Omental fat pad (tissue), 4 donors: ENCODE results near the gene GPS1. TPM values are rescaled to one million over a fixed set of nuclear protein-coding genes. Genes with fewer than 3 reads are reported as not detected.

Experiments used
- ATAC-seq: fragments of 150-250 bp; one replicate; pipeline ENCODE4 v1.9.1; 2016; ENCODE audit warnings: mild to moderate bottlenecking, moderate library complexity; ENCODE audit not compliant: low FRiP score
- DNase-seq: peaks from one replicate; pipeline ENCODE4 v3.0.0-alpha.2; 2019; ENCODE audit warnings: low spot score
- total RNA-seq, 4 donors: library from RNA; depleted of rRNA; stranded (reverse); fragments of >200 nt; gene quantifications; one replicate each; pipeline ENCODE4 v1.1.0, GENCODE V29; 2016
- TF ChIP-seq, protein P1 (sequence below), 3 donors: fragments of 450-650 bp; IDR thresholded peaks; one replicate each; pipeline ENCODE4 v1.5.1; 2016 to 2017; ENCODE audit warnings: antibody characterized with exemption in 3 of 3, mild to moderate bottlenecking in 3 of 3, moderate library complexity in 2 of 3

The GPS1 gene
- total RNA-seq, 4 donors from 2014 or later, result 67.3 to 86.8 (median 81.4) TPM

DNA sequence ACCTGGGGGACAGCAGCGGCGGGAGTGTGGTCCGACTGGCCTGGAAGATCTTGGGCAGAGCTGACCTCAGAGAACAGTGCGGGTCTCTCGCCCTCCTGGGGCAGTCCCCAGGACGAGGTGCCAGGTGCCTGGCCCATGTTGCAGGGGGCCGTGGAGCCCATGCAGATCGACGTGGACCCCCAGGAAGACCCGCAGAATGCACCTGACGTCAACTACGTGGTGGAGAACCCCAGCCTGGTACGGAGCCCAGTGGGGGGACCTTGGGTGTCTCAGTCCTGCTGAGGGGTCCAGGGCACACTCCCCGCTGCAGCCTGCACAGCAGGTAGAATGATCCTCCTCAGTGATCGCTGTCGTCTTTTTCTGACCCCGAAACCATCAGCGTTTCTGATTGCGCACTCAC is 1.4 kb downstream of the GPS1 start:
- DNase-seq, result no peak
- no peak for ATAC-seq
- TF ChIP-seq, protein P1, sequence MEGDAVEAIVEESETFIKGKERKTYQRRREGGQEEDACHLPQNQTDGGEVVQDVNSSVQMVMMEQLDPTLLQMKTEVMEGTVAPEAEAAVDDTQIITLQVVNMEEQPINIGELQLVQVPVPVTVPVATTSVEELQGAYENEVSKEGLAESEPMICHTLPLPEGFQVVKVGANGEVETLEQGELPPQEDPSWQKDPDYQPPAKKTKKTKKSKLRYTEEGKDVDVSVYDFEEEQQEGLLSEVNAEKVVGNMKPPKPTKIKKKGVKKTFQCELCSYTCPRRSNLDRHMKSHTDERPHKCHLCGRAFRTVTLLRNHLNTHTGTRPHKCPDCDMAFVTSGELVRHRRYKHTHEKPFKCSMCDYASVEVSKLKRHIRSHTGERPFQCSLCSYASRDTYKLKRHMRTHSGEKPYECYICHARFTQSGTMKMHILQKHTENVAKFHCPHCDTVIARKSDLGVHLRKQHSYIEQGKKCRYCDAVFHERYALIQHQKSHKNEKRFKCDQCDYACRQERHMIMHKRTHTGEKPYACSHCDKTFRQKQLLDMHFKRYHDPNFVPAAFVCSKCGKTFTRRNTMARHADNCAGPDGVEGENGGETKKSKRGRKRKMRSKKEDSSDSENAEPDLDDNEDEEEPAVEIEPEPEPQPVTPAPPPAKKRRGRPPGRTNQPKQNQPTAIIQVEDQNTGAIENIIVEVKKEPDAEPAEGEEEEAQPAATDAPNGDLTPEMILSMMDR (IDR thresholded peaks at IDR 0.05), result no peak

DNA sequence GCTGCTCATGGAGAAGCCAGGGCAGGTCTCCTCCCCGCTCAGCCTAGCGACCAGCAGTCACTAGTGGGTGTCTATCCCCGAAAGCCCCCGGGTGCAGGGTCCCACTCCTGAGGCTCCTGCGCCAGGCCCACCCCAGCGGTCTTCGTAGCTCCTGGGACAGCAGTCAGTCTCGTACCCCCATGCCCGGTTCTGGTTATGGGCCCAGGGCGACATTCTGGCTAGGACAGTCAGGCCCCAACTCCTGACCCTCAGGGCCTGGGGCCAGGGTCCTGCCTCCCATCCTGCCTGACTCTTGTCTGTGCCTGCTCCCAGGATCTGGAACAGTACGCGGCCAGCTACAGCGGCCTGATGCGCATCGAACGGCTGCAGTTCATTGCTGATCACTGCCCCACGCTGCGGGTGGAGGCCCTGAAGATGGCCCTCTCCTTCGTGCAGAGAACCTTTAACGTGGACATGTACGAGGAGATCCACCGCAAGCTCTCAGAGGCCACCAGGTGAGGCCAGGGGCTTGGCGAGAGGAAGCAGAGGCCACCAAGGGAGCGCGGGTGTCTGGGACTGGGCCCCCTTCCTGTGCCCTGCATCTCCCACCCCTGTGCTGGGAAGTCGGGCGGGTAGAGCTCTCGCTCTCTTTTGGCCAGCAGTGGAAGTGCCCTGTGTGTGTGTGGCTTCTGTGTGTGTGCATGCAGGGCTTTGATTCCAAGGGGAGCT is 2.0 kb downstream of the GPS1 start:
- ATAC-seq, result no peak
- no peak for DNase-seq
- TF ChIP-seq, protein P1 (IDR thresholded peaks at IDR 0.05), result no peak

DNA sequence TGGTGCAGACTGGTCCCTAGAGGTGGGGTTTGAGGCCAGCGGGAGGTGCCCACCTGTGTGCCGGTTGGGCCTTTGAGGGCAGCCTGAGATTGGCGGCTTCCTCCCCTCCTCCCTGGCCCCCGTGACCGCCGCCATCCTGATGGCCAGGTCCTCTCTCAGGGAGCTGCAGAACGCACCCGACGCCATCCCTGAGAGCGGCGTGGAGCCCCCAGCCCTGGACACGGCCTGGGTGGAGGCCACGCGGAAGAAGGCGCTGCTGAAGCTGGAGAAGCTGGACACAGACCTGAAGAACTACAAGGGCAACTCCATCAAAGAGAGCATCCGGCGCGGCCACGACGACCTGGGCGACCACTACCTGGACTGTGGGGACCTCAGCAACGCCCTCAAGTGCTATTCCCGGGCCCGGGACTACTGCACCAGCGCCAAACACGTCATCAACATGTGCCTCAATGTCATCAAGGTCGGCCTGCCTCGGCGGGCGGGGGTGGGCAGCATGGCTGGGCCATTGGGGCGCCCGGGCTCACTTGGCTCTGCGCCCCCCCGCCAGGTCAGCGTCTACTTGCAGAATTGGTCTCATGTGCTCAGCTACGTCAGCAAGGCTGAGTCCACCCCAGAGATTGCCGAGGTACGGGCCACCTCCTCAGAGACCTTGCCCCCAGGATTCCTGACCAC is 2.8 kb downstream of the GPS1 start:
- DNase-seq (no peak), ATAC-seq (no peak)
- TF ChIP-seq, protein P1 (IDR thresholded peaks at IDR 0.05), result no peak

DNA sequence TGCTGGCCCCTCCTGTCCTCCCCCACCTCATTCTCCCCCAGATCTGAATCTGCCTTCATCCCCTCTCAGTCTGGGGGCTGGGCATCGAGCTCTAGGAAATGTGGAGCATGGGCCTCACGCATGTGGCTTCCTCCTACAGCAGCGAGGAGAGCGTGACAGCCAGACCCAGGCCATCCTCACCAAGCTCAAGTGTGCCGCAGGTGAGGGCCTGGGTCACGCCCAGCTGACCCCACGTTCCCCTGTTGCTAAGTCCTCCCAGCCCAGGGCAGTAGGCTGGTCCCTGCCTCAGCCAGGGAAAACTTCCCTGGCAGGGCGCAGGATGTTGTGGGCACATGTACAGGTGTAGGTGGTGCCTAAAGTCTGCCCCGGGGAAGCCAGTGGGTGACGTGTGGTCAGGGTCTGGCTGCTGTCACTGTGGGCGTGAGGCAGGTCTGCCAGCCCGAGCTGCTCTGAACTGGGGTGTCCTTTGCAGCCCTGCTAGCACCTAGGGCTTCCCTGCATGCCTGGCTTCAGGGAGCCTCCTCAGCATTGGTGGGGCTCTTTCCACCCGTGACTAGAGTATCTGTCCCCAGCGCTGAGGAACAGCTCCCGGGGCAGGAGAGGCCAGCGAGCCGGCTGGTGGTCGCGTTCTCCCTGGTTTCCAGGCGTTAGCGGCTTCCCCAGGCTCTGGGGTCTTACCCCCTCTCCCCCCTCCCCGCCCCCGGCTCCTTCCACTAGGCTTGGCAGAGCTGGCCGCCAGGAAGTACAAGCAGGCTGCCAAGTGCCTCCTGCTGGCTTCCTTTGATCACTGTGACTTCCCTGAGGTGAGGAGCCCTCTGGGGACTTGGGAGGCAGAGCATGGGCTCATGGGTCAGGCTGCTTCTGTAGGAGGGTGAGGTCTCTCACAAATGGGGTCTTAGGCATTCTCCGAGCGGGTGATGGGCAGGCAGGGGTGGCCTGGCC is 3.6 kb downstream of the GPS1 start:
- TF ChIP-seq, protein P1 (IDR thresholded peaks at IDR 0.05), result no peak
- DNase-seq (no peak), ATAC-seq (no peak)

DNA sequence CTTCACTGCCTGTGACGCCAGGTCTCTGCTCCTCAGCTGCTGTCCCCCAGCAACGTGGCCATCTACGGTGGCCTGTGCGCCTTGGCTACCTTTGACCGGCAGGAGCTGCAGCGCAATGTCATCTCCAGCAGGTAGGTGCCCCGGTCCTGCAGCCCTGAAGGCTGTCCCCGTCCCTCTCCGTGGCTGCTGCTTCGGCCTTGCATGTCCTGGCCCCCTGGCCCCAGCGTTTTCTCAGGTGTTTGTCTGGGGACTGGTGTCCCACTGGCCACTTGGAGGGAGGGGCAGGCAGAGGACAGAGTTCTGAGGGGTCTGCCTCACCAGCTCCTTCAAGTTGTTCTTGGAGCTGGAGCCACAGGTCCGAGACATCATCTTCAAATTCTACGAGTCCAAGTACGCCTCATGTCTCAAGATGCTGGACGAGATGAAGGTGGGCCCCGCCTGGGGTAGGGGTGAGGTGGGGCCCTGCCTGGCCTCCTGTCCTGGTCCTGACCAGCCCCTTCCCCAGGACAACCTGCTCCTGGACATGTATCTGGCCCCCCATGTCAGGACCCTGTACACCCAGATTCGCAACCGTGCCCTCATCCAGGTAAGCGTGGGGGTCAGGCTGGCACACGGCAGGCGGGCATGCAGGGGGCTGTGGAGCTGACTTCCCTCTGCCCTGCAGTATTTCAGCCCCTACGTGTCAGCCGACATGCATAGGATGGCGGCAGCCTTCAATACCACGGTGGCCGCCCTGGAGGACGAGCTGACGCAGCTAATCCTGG is 4.4 kb downstream of the GPS1 start:
- no peak for DNase-seq
- no peak for ATAC-seq
- TF ChIP-seq, protein P1 (IDR thresholded peaks at IDR 0.05), result no peak
